Mucosa of gallbladder (tissue), 1 donor: ENCODE results near the gene HS1BP3. TPM values are rescaled to one million over a fixed set of nuclear protein-coding genes. Genes with fewer than 3 reads are reported as not detected.

Experiments used
- DNase-seq: peaks from one replicate; pipeline ENCODE4 v3.0.0-alpha.2; 2020; ENCODE audit warnings: low spot score
- total RNA-seq: library from RNA; stranded (reverse); gene quantifications from one replicate; pipeline ENCODE4 v1.2.1, GENCODE V29; 2021
- donor health status: DM: no; HTN: no; CAD: no.

The HS1BP3 gene
- total RNA-seq, 1 donor from 2014 or later: 50.3 TPM

- DNase-seq: no peak
These were observed 12.5 kb upstream of the HS1BP3 start for GRCh38 chr2:20663196-20664070.

- DNase-seq: no peak
These were observed 11.5 kb upstream of the HS1BP3 start for GRCh38 chr2:20662308-20662937.

DNA sequence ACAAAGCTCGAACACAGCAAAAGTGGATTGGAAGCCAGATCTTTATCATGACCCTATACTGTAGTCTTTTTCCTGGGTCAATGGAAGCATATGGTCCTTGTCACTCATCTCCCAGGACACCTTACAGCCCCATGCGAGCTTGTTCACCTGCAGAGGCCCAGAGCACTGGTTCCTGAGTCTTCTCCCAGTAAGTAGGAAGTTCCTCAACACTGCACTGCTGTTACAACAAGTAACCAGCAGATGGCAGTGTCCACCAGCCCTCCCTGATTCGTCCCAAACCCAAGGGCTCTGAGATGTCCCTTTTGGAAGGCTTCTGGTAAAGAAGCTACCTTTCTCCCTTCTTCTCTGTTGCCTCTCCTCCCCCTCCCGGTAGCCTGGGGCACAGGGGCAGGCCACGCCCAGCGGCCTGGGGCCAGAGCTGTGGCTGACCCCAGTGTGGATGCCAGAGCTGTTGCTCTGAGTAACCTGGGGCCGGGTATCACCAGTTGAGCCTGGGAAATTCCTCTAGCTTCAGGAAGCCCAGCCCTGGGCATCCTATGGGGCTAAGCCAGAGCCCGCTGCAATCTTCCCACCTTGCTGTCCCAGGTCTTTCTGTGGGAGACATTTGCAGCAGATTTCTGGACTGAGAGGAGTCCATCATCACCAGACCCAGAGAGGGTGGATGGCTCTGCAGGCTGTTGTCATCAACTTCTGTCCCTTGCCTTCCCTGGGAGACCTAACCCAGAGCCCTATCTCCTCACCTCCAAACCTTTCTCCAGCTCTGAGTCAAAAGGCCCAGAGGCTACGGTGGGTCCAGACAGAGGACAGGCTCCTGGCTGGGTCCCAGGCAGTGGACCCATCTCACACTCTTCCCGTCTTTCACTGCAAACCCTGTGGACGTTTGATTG is 10.8 kb upstream of the HS1BP3 start:
- peak; percentile 73 for DNase-seq

GRCh38 chr2:20660506-20661420 is 9.9 kb upstream of the HS1BP3 start:
- DNase-seq: no peak

- DNase-seq: no peak
These were observed 6.8 kb upstream of the HS1BP3 start for GRCh38 chr2:20657522-20658235.

DNA sequence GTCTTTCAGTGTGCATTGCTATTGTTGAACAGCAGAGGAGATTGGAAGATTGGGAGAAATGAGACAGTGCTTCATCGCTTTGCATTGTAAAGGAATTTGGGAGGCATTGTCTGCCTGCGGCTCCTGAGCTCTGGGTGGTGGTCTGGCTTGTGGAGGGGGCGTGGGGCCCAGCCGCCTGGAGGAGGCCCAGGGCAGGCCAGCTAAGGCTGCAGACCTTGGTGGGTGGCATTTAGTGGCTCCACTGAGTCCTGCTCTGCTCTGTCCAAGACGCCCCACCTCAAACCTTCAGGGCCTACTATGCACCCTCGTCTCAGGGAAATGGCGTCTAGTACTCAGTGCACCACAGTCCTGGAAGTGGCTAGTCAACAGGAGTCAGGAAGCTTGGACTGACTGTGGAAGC is 5.7 kb upstream of the HS1BP3 start:
- no peak for DNase-seq

GRCh38 chr2:20654535-20654813 is 3.6 kb upstream of the HS1BP3 start:
- DNase-seq: no peak

GRCh38 chr2:20653695-20654534 is 3.0 kb upstream of the HS1BP3 start:
- no peak for DNase-seq

DNA sequence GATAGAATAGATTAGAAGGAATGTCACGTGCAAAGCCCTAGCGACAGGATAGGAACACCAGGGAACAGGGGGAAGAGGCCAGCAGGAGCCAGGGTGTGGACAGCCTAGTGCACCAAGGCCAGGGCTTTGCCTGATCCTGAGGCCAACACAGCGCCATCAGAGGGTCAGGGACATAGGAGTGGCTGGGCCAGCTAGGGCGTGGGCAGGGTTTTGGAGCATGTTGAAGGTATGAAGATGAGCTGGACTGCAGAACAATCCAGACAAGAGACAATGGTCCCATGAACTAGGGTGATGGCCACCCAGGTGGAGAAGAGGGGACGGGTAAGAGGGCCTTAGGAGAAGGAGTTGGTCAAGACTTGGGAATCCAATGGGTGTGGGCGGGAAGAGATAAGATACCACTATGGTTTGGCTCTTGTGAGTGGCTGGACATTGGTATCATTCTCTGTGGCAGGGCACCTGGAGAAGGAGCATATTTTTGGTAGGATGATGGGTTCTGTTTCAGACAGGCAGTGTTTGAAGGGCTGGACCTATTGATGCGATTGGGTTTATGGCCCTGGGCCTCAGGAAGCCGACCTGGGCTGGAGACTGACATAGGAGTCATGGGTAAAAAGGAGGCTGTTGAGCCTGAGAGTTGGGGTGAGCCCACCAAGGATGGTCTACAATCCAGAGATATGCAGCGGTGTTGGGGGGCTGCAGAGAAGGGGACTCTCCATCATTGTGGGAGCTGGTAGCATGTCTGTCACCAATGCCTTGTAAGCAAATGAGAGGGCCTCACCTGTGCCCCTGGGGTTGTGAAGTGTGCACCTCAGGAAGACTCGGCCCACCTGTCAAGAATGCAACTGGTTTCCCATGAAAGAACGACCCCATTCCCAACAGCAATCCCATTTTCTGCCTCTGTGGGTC is 2.0 kb upstream of the HS1BP3 start:
- DNase-seq: no peak

DNA sequence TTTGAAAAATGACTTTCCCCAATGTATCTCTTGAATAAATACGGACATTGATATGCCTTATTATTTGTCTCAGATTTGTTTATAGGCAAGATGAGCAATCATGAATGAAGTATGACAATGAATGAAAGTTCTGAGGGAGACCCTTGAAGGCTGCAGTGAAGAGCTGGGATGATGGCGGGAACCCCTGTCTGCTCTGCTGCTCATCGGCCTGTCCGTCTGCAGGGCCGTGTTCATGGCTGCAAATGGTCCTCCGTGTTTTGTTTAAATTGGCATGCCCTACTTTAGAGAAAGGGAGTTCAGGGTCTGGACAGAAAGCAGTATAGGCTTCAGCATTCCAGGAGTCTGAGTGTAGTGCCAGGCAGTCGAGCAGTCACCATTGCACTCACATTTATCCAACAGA is 1.2 kb upstream of the HS1BP3 start:
- no peak for DNase-seq

GRCh38 chr2:20651731-20652099 is 817 bp upstream of the HS1BP3 start:
- DNase-seq: no peak

DNA sequence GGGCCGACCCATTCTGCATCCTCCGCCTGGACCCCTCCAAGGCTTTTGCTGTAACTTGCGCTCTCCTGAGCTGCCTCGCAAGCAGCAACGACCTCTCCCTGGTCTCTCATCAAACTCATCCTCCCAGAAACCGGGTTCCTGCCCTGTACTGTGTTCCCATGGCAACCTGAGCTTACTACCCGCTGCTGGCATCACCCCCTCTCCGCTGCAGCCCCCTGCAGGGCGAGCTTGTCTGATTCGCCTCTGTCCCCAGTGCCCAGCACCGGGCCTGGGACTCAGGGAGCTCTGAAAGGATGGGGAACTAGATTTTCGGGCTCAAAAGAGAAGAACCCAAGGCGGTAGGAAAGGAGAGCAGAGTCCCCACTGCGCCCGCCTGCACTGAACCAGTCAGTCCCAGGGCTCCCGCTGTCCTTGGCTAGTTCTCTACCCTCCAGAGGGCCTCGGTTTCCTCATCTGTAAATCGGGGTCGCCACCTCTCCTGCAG is 463 bp downstream of the HS1BP3 start:
- no peak for DNase-seq

GRCh38 chr2:20649976-20650375 is 922 bp downstream of the HS1BP3 start:
- no peak for DNase-seq

DNA sequence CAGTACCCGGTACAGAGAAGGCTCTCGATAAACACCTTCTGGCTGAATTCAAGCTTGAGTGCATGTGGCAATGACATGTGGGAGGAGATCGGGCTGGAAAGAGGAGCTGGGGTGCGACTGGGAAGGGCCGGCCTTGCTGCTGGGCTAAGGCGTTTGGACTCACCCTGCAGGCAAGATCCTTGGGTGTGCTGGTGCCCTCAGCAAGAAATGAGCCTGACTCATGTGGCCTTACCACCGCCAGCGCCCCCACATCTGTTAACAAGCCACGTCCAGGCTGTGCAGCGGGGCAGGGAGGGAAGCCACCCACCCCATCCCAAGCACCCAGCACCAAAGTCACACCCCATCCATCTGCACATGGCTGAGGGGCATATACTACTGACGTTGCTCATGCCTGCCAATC is 1.3 kb downstream of the HS1BP3 start:
- DNase-seq: no peak

GRCh38 chr2:20648831-20649230 is 2.1 kb downstream of the HS1BP3 start:
- DNase-seq: no peak

- no peak for DNase-seq
These were observed 2.7 kb downstream of the HS1BP3 start for GRCh38 chr2:20648206-20648605.

DNA sequence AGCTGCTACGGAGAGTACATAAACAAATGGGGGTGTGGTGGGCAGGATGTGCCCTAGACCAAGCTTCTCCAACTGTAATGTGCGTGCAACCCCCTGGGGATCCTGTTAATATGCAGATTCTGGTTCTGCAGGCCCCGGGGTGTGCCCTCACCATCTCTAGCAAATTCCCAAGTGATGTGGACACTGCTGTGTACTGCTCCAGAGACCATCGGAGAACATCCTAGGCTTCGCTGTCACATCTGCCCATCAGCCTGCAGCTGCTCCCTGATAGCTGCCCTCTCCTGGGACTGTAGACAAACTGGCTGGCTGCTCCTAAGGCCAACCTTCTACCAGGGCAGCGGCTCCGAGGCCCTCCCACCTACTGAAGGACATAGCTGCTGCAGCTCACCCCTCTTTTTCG is 3.2 kb downstream of the HS1BP3 start:
- DNase-seq: no peak

- DNase-seq: no peak
These were observed 3.7 kb downstream of the HS1BP3 start for GRCh38 chr2:20647211-20647610.

DNA sequence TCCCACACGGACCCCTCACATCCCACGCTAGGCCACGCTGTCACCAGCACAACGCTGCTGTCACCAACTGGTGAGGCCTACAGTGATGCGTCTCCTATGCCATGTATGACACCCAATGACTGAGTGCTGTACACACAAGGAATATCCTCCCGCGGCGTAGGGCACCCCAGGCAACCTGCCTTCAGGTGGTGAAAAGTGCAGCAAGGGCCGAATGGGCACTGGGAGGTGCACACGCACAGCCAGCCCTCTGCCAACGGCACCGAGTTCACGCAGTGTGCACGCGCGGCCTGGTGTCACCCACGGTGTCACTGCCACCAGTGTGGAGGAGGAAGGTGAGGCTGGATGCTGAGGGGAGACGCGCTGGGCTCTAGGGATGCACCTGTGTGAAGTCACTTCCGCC is 4.5 kb downstream of the HS1BP3 start:
- no peak for DNase-seq
